A549 (cell line): ENCODE measurements around the gene TOPBP1.

Experiments used
- HOXA7 ChIP-seq: fragments of 250-450 bp; sonication (Bioruptor Pico); IDR thresholded peaks from 2 replicates; pipeline ENCODE4 v1.5.0; 2020; ENCODE audit warnings: mild to moderate bottlenecking, moderate library complexity
- NR3C1 ChIP-seq: fragments of >200 bp; sonication (Bioruptor Twin); formaldehyde crosslinking; IDR thresholded peaks from 3 replicates; pipeline ENCODE4 v1.6.1; 2017
- PHF8 ChIP-seq: fragments of 200-600 bp; sonication (generic); IDR thresholded peaks from 2 replicates; pipeline ENCODE4 v1.6.1; 2016; ENCODE audit warnings: low read depth, mild to moderate bottlenecking, antibody characterized with exemption, moderate library complexity, borderline replicate concordance
- TF ChIP-seq, protein P1 (sequence below): fragments of >200 bp; sonication (Bioruptor Twin); formaldehyde crosslinking; IDR thresholded peaks from 3 replicates; pipeline ENCODE4 v1.5.1; 2016

DNA sequence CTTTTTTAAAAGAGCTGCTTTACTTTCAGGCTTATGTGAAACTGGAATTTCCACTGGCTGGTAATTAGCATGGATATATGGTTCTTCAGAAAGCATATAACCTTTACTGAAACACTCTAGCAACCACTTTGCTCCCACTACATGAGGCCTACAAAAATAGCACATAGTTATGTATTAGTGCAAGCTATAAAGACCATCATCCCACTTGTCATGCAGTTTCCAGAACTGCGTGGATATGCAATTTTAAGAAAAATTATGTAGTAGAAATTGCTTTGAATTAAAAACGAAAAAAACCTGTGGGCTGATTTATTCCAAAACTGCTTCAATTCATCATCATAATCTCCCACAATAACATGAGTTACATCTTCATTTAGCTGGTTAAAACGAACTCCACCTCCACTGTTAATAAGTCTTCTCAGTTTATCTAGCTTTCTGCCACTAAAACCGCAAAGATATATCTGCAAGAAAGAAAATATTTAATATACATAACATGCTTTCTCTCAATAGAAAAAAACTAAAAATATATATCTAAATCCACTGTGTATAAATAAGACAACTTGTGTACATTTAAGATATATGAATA is 12.2 kb downstream of the TOPBP1 start:
- TF ChIP-seq HOXA7, result no peak
- no peak for TF ChIP-seq NR3C1
- TF ChIP-seq, protein P1, sequence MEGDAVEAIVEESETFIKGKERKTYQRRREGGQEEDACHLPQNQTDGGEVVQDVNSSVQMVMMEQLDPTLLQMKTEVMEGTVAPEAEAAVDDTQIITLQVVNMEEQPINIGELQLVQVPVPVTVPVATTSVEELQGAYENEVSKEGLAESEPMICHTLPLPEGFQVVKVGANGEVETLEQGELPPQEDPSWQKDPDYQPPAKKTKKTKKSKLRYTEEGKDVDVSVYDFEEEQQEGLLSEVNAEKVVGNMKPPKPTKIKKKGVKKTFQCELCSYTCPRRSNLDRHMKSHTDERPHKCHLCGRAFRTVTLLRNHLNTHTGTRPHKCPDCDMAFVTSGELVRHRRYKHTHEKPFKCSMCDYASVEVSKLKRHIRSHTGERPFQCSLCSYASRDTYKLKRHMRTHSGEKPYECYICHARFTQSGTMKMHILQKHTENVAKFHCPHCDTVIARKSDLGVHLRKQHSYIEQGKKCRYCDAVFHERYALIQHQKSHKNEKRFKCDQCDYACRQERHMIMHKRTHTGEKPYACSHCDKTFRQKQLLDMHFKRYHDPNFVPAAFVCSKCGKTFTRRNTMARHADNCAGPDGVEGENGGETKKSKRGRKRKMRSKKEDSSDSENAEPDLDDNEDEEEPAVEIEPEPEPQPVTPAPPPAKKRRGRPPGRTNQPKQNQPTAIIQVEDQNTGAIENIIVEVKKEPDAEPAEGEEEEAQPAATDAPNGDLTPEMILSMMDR, result no peak
- no peak for TF ChIP-seq PHF8
